DND-41 (cell line): ENCODE results near the gene NECAB3.
"Not testable (repeated sequence)": the region's sequence is repeated elsewhere in the genome, so short reads cannot be mapped to it uniquely, and the experiment has no call there.

ENCODE experiments used
- ATAC-seq: fragments of 200-7000 bp; cut with Tn5 transposase; 3 replicates; pipeline ENCODE4 v1.9.1; 2021; ENCODE audit warnings: low read depth; ENCODE audit not compliant: insufficient read depth
- DNase-seq: peaks from one replicate; pipeline ENCODE4 v3.0.0-alpha.2; 2020
- H2AFZ ChIP-seq: 2 replicates; pipeline ENCODE4 v1.6.0; 2012; ENCODE audit warnings: low read depth, low read length
- H3K27ac ChIP-seq: 2 replicates; pipeline ENCODE4 v1.5.1; 2012; ENCODE audit warnings: low read length, inconsistent platforms
- H3K27me3 ChIP-seq: fragments of 200-600 bp; sonication (generic); 2 replicates; pipeline ENCODE4 v1.6.0; 2012; ENCODE audit warnings: low read length, mild to moderate bottlenecking, inconsistent platforms; ENCODE audit not compliant: insufficient read depth, poor library complexity
- H3K36me3 ChIP-seq: 2 replicates; pipeline ENCODE4 v1.5.1; 2012; ENCODE audit warnings: low read length, inconsistent platforms; ENCODE audit not compliant: insufficient read depth
- H3K4me1 ChIP-seq: 2 replicates; pipeline ENCODE4 v1.5.1; 2012; ENCODE audit warnings: mild to moderate bottlenecking, low read length; ENCODE audit not compliant: insufficient read depth
- H3K4me2 ChIP-seq: 2 replicates; pipeline ENCODE4 v1.6.0; 2012; ENCODE audit warnings: mild to moderate bottlenecking, moderate library complexity, low read length, inconsistent platforms; ENCODE audit not compliant: insufficient read depth
- H3K4me3 ChIP-seq, 2 experiments: fragments of 200-600 bp in 1 of 2; shearing (Covaris generic) in 1 of 2; 2 replicates each; pipeline ENCODE4 v1.5.1; 2012 to 2016; ENCODE audit warnings: inconsistent platforms in 2 of 2, low read length in 2 of 2, mild to moderate bottlenecking in 2 of 2, low read depth in 1 of 2, moderate library complexity in 1 of 2
- H3K79me2 ChIP-seq: 2 replicates; pipeline ENCODE4 v1.6.0; 2012; ENCODE audit warnings: low read length, inconsistent platforms; ENCODE audit not compliant: insufficient read depth
- H3K9ac ChIP-seq: 2 replicates; pipeline ENCODE4 v1.6.0; 2012; ENCODE audit warnings: low read depth, mild to moderate bottlenecking, inconsistent platforms, low read length, moderate library complexity
- H3K9me3 ChIP-seq: 2 replicates; pipeline ENCODE4 v1.5.1; 2012; ENCODE audit warnings: low read length, moderate library complexity, mild to moderate bottlenecking, inconsistent platforms; ENCODE audit not compliant: insufficient read depth, severe bottlenecking
- H4K20me1 ChIP-seq: 2 replicates; pipeline ENCODE4 v1.6.0; 2012; ENCODE audit warnings: low read length; ENCODE audit not compliant: insufficient read depth
- EZH2 ChIP-seq: IDR thresholded peaks from 3 replicates; pipeline ENCODE4 v1.6.1; 2012; ENCODE audit warnings: borderline replicate concordance, low read depth, mild to moderate bottlenecking, moderate library complexity, low read length, inconsistent platforms; ENCODE audit not compliant: severe bottlenecking
- TF ChIP-seq, protein P1 (sequence below): IDR thresholded peaks from 2 replicates; pipeline ENCODE4 v1.5.1; 2012; ENCODE audit warnings: borderline replicate concordance, low read length, moderate library complexity, mild to moderate bottlenecking; ENCODE audit not compliant: poor library complexity, severe bottlenecking; ENCODE audit errors: extremely low read depth

NECAB3 gene

DNA sequence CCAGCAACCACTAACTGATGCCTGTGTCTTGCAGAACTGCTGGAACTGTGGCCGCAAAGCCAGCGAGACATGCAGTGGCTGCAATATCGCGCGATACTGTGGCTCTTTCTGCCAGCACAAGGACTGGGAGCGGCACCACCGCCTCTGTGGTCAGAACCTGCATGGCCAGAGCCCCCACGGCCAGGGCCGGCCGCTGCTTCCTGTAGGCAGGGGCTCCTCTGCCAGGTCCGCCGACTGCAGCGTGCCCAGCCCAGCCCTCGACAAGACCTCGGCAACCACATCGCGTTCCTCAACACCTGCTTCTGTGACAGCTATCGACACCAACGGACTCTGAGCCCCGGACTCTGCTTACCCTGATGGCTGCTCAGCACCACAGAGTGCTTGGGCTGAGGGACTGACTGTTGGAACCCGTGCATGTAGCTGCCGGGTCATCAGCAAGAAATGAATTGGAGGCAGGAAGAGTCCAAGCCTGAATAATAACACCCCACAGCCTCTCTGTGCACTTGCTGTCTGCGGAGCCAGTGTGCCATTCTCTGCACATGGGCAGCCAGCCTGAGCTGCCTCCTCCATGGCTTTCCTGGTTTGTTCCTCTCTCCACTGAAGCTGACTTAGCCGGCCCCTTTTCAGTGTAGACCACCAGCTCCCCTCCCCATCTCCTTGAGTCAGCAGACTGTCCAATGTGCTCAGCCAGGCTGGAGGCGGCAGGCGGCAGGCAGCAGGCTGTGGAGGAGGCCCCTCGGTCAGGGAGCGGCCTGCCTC is 29.7 kb downstream of the NECAB3 start:
- H3K27ac ChIP-seq = no peak overlapping the region
- 0 out of 2 replicates have a peak, but pooled peaks cover 6% of the 10 kb centered on the region for H4K20me1 ChIP-seq
- H2AFZ ChIP-seq = no peak overlapping the region
- H3K9me3 ChIP-seq = no peaks in the 10 kb centered on the region
- H3K4me2 ChIP-seq = no peak overlapping the region
- no peaks in the 10 kb centered on the region for H3K27me3 ChIP-seq
- no peaks in the 10 kb centered on the region for H3K4me1 ChIP-seq
- DNase-seq = no peak
- peaks cover 61% of the 10 kb centered on the region for H3K36me3 ChIP-seq
- no peak for TF ChIP-seq EZH2
- TF ChIP-seq, protein P1, sequence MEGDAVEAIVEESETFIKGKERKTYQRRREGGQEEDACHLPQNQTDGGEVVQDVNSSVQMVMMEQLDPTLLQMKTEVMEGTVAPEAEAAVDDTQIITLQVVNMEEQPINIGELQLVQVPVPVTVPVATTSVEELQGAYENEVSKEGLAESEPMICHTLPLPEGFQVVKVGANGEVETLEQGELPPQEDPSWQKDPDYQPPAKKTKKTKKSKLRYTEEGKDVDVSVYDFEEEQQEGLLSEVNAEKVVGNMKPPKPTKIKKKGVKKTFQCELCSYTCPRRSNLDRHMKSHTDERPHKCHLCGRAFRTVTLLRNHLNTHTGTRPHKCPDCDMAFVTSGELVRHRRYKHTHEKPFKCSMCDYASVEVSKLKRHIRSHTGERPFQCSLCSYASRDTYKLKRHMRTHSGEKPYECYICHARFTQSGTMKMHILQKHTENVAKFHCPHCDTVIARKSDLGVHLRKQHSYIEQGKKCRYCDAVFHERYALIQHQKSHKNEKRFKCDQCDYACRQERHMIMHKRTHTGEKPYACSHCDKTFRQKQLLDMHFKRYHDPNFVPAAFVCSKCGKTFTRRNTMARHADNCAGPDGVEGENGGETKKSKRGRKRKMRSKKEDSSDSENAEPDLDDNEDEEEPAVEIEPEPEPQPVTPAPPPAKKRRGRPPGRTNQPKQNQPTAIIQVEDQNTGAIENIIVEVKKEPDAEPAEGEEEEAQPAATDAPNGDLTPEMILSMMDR = no peak
- H3K79me2 ChIP-seq = no peaks in the 10 kb centered on the region
- H3K9ac ChIP-seq = no peak overlapping the region
- H3K4me3 ChIP-seq = no peak overlapping the region
- ATAC-seq = no peak

DNA sequence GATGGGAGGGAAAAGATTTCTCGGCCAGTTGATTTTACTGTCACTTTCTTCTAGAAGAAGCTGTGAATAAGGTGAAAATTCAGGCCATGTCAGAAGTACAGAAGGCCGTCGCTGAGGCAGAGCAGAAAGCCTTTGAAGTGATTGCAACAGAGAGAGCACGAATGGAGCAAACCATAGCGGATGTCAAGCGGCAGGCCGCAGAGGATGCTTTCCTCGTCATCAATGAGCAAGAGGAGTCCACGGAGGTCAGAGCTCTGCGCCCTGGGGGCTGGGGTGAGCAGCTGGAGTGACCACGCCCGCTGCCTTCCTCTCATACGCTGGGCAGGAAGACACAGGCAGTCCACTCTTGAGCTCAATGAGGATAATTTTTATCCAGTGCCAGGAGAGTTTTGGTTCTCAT is 33.9 kb downstream of the NECAB3 start:
- no peaks in the 10 kb centered on the region for H3K79me2 ChIP-seq
- no peaks in the 10 kb centered on the region for H3K27me3 ChIP-seq
- H3K36me3 ChIP-seq = peaks cover 78% of the 10 kb centered on the region
- H3K4me2 ChIP-seq = no peak overlapping the region
- H3K4me3 ChIP-seq = no peak overlapping the region
- no peak overlapping the region for H3K9ac ChIP-seq
- H2AFZ ChIP-seq = no peak overlapping the region
- TF ChIP-seq EZH2 = no peak
- TF ChIP-seq, protein P1 = no peak
- H3K4me1 ChIP-seq = no peaks in the 10 kb centered on the region
- H3K27ac ChIP-seq = no peak overlapping the region
- no peaks in the 10 kb centered on the region for H4K20me1 ChIP-seq
- ATAC-seq (no peak), DNase-seq (no peak)
- H3K9me3 ChIP-seq = no peaks in the 10 kb centered on the region

DNA sequence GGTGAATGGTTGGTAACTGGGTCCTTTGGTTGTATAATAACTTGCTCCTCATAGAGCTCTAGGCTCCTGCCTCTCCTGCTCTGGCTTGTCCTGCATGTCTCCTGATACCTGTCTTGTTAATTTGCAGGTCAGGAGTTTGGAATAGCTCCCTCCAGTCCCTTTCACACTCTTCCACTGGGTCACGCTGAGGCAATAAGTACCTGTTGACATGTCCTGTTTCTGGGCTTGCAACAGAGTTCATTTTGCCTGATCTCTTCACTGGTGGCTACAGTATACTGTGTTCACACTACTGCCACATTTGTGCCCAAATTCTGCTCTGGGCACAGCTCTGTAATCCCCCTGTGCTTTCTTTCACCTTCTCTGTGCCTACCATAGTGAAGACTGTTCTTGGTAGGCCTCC is 37.5 kb downstream of the NECAB3 start:
- Histone ChIP-seq H3K4me3 (no peak overlapping the region), H3K4me1 (no peaks in the 10 kb centered on the region), H4K20me1 (no peaks in the 10 kb centered on the region), H3K4me2 (no peak overlapping the region), H3K79me2 (no peaks in the 10 kb centered on the region), H2AFZ (no peak overlapping the region), H3K9ac (no peak overlapping the region), H3K36me3 (peaks cover 62% of the 10 kb centered on the region), H3K9me3 (no peaks in the 10 kb centered on the region), H3K27me3 (no peaks in the 10 kb centered on the region), H3K27ac (no peak overlapping the region)
- no peak for ATAC-seq
- no peak for TF ChIP-seq EZH2
- TF ChIP-seq, protein P1 = no peak
- DNase-seq = no peak

DNA sequence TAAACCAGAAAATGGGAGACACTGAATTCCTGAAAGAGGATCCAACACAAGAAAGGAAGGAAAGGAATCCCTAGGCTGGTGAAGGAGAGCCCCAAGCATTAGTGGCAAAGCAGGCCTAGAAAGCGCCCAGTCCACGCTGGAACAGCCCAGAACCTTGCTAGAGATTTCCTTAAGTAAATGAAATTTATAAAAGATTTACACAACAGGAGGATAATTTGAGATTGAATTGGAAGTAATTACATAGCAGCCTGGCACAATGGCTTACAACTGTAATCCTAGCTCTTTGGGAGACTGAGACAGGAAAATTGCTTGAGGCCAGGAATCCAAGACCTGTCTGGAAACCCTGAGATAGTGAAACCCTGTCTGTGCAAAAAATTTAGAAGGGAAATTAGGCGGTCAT is 38.9 kb downstream of the NECAB3 start:
- Histone ChIP-seq H3K4me2 (no peak overlapping the region), H2AFZ (no peak overlapping the region), H3K4me3 (no peak overlapping the region), H3K27me3 (no peaks in the 10 kb centered on the region), H3K9ac (no peak overlapping the region), H3K79me2 (no peaks in the 10 kb centered on the region), H3K27ac (no peak overlapping the region), H4K20me1 (no peaks in the 10 kb centered on the region), H3K36me3 (peaks cover 61% of the 10 kb centered on the region), H3K4me1 (no peaks in the 10 kb centered on the region), H3K9me3 (no peaks in the 10 kb centered on the region)
- ATAC-seq (no peak), DNase-seq (no peak)
- TF ChIP-seq, protein P1 = no peak
- TF ChIP-seq EZH2 = no peak

DNA sequence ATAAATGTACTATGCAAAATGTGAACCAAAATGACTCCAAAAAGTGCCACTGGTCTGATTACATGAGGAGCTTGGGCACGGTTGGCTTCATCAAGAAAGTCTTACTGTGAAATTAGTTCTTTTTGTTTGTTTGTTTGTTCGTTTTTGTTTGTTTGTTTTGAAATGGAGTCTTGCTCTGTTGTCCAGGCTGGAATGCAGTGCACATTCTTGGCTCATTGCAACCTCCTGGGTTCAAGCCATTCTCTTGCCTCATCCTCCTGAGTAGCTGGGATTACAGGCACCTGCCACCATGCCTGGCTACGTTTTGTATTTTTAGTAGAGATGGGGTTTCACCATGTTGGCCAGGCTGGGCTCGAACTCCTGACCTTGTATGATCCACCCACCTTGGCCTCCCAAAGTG is 42.3 kb downstream of the NECAB3 start:
- not testable (repeated sequence) for H3K4me3 ChIP-seq, H3K27ac ChIP-seq, H3K9me3 ChIP-seq, H3K4me2 ChIP-seq, ATAC-seq, H2AFZ ChIP-seq, H4K20me1 ChIP-seq, H3K79me2 ChIP-seq, H3K9ac ChIP-seq, DNase-seq, H3K27me3 ChIP-seq, H3K4me1 ChIP-seq
- peaks cover 65% of the 10 kb centered on the region for H3K36me3 ChIP-seq
